Left kidney (tissue), 8 donors: ENCODE measurements around the gene SFMBT2. TPM values are rescaled to one million over a fixed set of nuclear protein-coding genes. Genes with fewer than 3 reads are reported as not detected.

Experiments
- DNase-seq: peaks from one replicate; pipeline ENCODE4 v3.0.0-alpha.2; 2013
- long read RNA-seq, 8 donors: transcript quantifications; one replicate each; lab custom pipeline, GENCODE V29; 2026
- polyA plus RNA-seq: library from polyadenylated mRNA; unstranded; fragments of 120-200 nt; gene quantifications from one replicate; pipeline ENCODE4 v1.2.1, GENCODE V29; 2013; ENCODE audit not compliant: insufficient read length

Gene SFMBT2
- polyA plus RNA-seq, result 9.3 TPM
- long read RNA-seq, donor 1, result 0 reads
- long read RNA-seq, donor 2, result 0 reads
- long read RNA-seq, donor 3, result 0 reads
- long read RNA-seq, donor 4, result 0 reads
- long read RNA-seq, donor 5, result 0 reads
- long read RNA-seq, donor 6, result 0 reads
- long read RNA-seq, donor 7, result 0 reads
- long read RNA-seq, donor 8, result 0 reads

GRCh38 chr10:7410862-7411670 is at the start of gene SFMBT2:
Gene SFMBT2, minus strand, starts transcription at chr10:7411034. Its CDS starts 29,136 bp downstream, at chr10:7381898.
- peak; percentile 81 for DNase-seq

GRCh38 chr10:7460006-7460405 is 49.2 kb upstream of the SFMBT2 start:
- no peak for DNase-seq

DNA sequence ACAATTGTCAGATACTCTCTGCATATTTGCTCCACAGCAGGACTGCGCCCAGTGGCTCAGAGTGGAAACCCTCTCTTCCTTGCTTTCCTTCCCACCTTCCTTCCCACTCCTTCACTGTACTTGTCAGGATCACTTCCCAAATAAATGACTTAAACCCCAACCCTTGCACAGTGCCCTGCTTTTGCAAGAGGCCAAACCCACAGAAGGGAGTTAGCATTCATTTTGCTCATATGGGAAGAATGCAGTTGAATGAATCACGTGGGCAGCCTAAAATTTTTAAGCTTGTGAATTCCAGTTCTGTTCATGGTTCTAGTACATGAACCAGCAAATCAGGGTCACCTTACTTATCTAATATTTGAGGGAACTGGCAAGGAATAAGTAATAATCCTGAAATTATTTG is 47.7 kb upstream of the SFMBT2 start:
- DNase-seq, result no peak

DNA sequence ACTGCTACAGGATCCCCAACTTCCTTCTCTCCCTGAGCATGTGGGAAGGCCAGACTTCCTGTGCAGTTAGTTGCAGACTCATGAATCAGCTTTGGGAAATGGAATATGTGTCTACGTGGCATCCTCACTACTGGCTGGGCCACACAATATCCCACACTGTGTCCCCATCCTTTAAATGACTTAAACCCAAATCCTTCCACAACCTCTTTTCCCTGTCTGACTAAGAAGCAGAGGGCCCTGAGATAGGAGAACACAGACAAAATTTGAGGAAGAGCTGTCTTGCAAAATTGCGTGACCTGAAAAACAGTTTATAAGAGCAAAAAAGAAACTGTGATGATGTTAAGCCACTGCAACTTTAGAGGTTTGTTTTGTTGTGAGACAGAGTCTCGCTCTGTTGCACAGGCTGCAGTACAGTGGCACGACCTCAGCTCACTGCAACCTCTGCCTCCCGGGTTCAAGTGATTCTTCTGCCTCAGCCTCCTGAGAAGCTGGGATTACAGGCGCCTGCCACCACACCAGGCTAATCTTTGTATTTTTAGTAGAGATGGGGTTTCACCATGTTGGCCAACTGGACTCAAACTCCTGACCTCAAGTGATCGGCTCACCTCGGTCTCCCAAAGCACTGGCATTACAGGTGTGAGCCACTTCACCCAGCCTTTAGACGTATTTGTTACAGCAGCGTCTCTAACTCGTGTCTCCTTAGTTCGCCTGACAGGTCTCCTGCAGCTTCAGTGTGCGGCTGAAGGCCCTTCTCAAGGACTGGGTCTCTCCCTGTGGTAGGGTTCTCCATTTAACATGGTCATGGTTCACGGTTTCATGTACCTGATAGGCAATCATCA is 46.9 kb upstream of the SFMBT2 start:
- no peak for DNase-seq

DNA sequence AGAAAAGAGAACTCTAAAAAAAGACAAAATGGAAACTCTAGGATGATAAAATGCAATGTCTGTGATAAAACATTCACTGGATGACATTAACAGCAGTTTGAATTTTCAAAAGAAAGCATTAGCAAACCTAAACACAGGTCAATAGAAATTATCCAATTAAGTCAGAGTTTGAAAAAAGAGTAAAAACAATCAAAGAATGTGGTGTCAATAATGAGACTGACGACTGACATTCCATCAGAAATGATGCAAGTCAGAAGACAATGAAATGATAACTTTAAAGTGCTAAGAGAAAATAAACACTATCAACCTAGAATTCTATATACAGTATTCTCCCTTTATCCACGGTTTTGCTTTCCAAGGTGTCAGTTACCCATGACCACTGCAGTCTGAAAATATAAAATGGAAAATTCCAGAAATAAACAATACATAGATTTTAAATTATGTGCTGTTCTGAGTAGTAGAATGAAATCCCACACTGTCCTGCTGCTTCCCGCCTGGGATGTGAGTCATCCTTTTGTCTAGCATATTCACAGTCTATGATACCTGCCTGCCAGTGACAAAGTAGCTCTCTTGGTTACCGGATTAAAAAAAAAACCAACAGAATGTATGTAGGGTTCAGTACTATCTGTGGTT is 38.3 kb upstream of the SFMBT2 start:
- DNase-seq, result no peak

GRCh38 chr10:7445474-7446185 is 34.8 kb upstream of the SFMBT2 start:
- no peak for DNase-seq

- DNase-seq, result peak; percentile 5
These were observed 33.8 kb upstream of the SFMBT2 start for GRCh38 chr10:7444551-7445121.

GRCh38 chr10:7443036-7443435 is 32.2 kb upstream of the SFMBT2 start:
- no peak for DNase-seq

- no peak for DNase-seq
These were observed 30.7 kb upstream of the SFMBT2 start for GRCh38 chr10:7441403-7442147.

DNA sequence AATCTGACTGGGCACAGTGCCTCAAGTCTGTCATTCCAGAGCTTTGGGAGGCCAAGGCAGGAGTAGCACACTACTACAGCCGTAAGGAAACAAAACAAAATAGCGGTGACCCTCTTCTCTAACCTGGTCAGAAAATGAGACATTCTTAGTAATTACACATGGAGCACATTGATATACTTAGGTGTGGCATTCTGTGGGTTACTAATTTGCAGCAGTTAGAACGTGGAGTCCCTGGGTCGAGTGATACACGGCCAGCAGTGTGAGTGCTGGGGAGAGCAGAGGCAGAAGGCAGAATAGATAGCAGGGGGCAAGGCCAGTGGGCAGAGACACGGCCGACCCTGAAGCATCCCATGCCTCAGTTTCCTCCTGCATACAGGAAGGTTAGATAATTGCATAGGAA is 28.9 kb upstream of the SFMBT2 start:
- no peak for DNase-seq

GRCh38 chr10:7438196-7438986 is 27.6 kb upstream of the SFMBT2 start:
- peak; percentile 42 for DNase-seq

GRCh38 chr10:7436490-7437100 is 25.8 kb upstream of the SFMBT2 start:
- no peak for DNase-seq

DNA sequence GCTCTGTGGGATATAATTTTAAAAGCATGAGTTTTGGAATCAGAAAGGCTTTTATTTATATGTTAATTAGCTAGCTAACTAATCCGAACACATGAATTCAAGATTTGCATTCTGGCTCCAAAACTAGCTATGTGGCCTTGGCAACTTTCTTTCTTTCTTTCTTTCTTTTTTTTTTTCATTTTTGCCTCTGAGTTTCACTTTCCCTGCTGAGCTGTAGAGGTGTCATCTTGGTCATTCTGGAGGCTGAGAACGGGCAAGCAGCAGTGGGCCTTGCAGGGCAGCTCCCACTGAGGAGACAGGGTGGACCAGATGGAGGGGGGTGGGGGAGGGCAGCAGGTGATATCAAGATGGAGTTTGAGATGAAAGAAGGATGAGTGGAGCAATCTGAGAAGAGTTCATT is 24.8 kb upstream of the SFMBT2 start:
- DNase-seq, result no peak

GRCh38 chr10:7434378-7434777 is 23.5 kb upstream of the SFMBT2 start:
- no peak for DNase-seq

DNA sequence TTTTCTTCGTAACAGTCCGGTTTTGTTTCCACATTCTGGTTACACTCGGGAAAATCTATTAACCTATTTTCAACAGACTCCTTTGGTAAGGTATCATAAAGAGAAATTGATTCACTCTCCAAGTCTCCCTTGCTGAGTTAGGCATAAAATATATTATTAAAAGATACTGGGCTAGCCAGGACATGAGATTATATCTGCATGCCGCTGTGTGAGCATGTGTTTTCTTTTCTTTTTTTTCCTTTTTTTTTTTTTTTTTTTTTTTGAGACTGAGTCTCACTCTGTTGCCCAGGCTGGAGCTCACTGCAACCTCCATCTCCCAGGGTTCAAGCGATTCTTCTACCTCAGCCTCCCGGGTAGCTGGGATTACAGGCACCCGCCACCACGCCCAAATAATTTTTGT is 23.0 kb upstream of the SFMBT2 start:
- DNase-seq, result no peak

GRCh38 chr10:7432884-7433726 is 22.3 kb upstream of the SFMBT2 start:
- DNase-seq, result peak; percentile 55

DNA sequence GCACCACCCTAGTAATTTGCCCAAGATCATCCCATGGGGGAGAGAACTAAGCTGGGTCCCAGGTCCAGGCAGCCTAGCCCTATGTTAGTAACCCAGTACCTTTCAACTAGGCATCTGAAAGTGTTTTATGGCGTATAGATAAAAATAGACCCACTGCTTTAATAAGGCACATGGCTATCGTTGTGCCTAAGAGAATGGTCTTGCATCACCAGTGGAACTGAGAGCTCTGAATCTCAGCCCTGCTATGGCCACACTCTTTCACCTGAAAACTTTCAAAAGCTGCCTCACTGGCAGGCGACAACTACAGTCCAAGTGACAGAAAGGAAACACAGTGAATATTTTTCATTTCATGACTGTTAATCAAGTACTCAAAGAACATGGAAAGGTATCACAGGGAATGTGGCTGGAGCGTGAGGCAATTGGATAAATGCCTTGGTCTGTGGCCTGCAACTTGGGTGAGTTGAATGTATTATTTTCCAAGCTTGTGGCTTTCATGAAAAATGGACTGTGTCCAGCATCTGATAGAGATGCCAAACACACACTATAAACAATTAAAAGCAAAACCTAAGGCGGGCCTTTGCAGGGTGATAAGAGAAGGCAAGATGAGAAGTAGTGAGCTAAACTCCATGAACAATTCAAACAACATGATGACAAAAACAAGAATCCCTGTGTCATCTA is 18.0 kb upstream of the SFMBT2 start:
- DNase-seq, result no peak

DNA sequence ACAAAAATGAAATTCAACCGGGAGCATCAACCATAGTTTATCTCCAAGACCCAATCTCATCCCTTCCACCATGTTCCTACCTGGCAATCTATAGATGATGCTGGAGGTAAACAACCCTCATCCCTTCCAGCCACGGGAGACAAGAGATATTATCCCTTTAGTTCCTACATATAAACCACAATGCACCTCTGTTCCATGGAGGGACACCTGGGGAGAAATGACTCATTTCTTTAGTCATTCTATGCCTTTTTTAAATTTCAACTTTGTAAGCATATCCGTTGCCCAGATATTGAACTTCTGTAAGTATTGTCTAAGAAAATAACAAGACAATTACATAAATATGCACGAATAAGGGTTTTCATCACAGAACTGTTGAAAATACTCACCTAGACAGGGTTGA is 15.5 kb upstream of the SFMBT2 start:
- DNase-seq, result no peak
